ENCODE measurements around the gene CACNA1I. TPM values are rescaled to one million over a fixed set of nuclear protein-coding genes. Genes with fewer than 3 reads are reported as not detected.

Gene CACNA1I
- total RNA-seq, 1 experiment from 2014 or later = 0.15 TPM

- TF ChIP-seq SIN3A (IDR thresholded peaks at IDR 0.05; ENCODE audit: low read depth) (no peak), ZFX (IDR thresholded peaks at IDR 0.05) (no peak), SP1 (IDR thresholded peaks at IDR 0.05; ENCODE audit: low read depth) (no peak), EZH2 (IDR thresholded peaks at IDR 0.05) (no peak), EZH2phosphoT487 (IDR thresholded peaks at IDR 0.05; ENCODE audit: borderline replicate concordance) (no peak), JUND (IDR thresholded peaks at IDR 0.05) (no peak), SRF (IDR thresholded peaks at IDR 0.05; ENCODE audit: low read depth) (no peak)
Measured at GRCh38 chr22:39528681-39529486, 41.7 kb upstream of the CACNA1I start (continued).

GRCh38 chr22:39529487-39529851 is 41.1 kb upstream of the CACNA1I start:
- TF ChIP-seq ZFX (IDR thresholded peaks at IDR 0.05) = peak; percentile 45; the same call in 1 of the 2 replicates
- no peak for TF ChIP-seq CBX3 (IDR thresholded peaks at IDR 0.05; ENCODE audit: low read depth)
- no peak for TF ChIP-seq POLR2A (IDR thresholded peaks at IDR 0.05; ENCODE audit: borderline replicate concordance, extremely low read depth, insufficient read depth, insufficient read length)
- no peak for TF ChIP-seq TCF7L2 (IDR thresholded peaks at IDR 0.05; ENCODE audit: borderline replicate concordance, extremely low read depth, insufficient read depth, insufficient read length)
- TF ChIP-seq EGR1 (IDR thresholded peaks at IDR 0.05; ENCODE audit: low read depth) = no peak
- TF ChIP-seq ZBTB33 (IDR thresholded peaks at IDR 0.05; ENCODE audit: extremely low read depth, insufficient replicate concordance, low read length) = no peak
- no peak for TF ChIP-seq SRF (IDR thresholded peaks at IDR 0.05; ENCODE audit: low read depth)
- TF ChIP-seq CTCF (IDR thresholded peaks at IDR 0.05 in 2 of 3, conservative IDR thresholded peaks at IDR 0.05 in 1 of 3; ENCODE audit: borderline replicate concordance in 1 of 3, insufficient read depth in 1 of 3, low read depth in 2 of 3, low read length in 2 of 3) = peak in 1 of 3 experiments; percentile 29; a peak in 1 of 6 replicates
- TF ChIP-seq YY1 (IDR thresholded peaks at IDR 0.05; ENCODE audit: extremely low read depth, insufficient replicate concordance, low read depth, low read length) = no peak
- no peak for TF ChIP-seq EZH2phosphoT487 (IDR thresholded peaks at IDR 0.05; ENCODE audit: borderline replicate concordance)
- no peak for TF ChIP-seq POLR2AphosphoS5 (IDR thresholded peaks at IDR 0.05; ENCODE audit: low read depth, low read length)
- Histone ChIP-seq H3K9me3 (ENCODE audit: control insufficient read depth in 1 of 2, insufficient read depth in 1 of 2, low read depth in 1 of 2, low read length in 2 of 2) (no peaks in the 10 kb centered on the region), H2AFZ (ENCODE audit: low read depth, low read length, poor library complexity, severe bottlenecking) (no peak overlapping the region), H4K20me1 (ENCODE audit: insufficient read depth) (peaks cover 10% of the 10 kb centered on the region; the same call in 1 of the 2 replicates), H3K79me2 (ENCODE audit: insufficient read depth, low read length) (peaks cover 52% of the 10 kb centered on the region), H3K4me2 (ENCODE audit: low read length) (peak overlapping the region; percentile 47), H3K4me1 (ENCODE audit: control insufficient read depth in 1 of 2, insufficient read depth in 2 of 2, low read length in 2 of 2) (peaks cover 31 to 48% of the 10 kb centered on the region in 2 experiments), H3K27me3 (ENCODE audit: insufficient read depth, low read length) (no peaks in the 10 kb centered on the region), H3K27ac (ENCODE audit: low read depth, low read length) (peak overlapping the region; percentile 33; the same call in 1 of the 2 replicates), H3K36me3 (ENCODE audit: control insufficient read depth in 1 of 2, insufficient read depth in 2 of 2, low read length in 2 of 2) (peaks cover 4 to 28% of the 10 kb centered on the region in 2 experiments; a peak in 3 of 4 replicates), H3K9me2 (ENCODE audit: insufficient read depth) (no peaks in the 10 kb centered on the region), H3K4me3 (replicated peaks in 1 of 2; ENCODE audit: low read depth in 1 of 2, low read length in 2 of 2) (no peak overlapping the region), H3K9ac (ENCODE audit: low read length) (no peak overlapping the region)
- BruUV-seq (replicated peaks) = no TSS peak
- DNase-seq (ENCODE audit: low read depth, low spot score) (no peak), ATAC-seq (no peak)
- CTCF ChIA-PET = interaction anchor here (0.8 to 2.8 kb wide), 20 partner anchors 9 to 818 kb away, joined by 3 to 86 read pairs (median 6); partner anchors contain the start of genes ATF4, MIEF1 and RPL3
- POLR2A ChIA-PET = interaction anchor here (0.8 to 2.2 kb wide), 6 partner anchors 10 to 761 kb away, joined by 3 to 20 read pairs (median 6); partner anchors contain the start of genes ATF4, MIEF1 and RPL3
- RAD21 ChIA-PET (ENCODE audit: low non-redundant PET in 1 of 2, low total read pairs in 2 of 2, uncharacterized antibody in 2 of 2, unreplicated experiment in 2 of 2) = interaction anchor here in 1 of 2 experiments (1.0 to 1.1 kb wide), 3 partner anchors 13 to 408 kb away, joined by 3 to 5 read pairs (median 3); no protein-coding TSS in a partner anchor
- intact Hi-C loops (cut with micrococcal nuclease) = loop anchor here (1.0 kb wide), 1 partner anchor 33 kb away; no protein-coding TSS in a partner anchor
